GOT3 (cell line): ENCODE results near the gene DAPP1.
A peak's percentile ranks its signal among the peaks of the same experiment; 100 is the strongest.
"Not testable (repeated sequence)": the region's sequence is repeated elsewhere in the genome, so short reads cannot be mapped to it uniquely, and the experiment has no call there.

Experiments used
- DNase-seq: peaks from one replicate; lab custom pipeline; 2025; ENCODE audit warnings: mixed read lengths; lab: John Stamatoyannopoulos, UW

DAPP1 gene

DNA sequence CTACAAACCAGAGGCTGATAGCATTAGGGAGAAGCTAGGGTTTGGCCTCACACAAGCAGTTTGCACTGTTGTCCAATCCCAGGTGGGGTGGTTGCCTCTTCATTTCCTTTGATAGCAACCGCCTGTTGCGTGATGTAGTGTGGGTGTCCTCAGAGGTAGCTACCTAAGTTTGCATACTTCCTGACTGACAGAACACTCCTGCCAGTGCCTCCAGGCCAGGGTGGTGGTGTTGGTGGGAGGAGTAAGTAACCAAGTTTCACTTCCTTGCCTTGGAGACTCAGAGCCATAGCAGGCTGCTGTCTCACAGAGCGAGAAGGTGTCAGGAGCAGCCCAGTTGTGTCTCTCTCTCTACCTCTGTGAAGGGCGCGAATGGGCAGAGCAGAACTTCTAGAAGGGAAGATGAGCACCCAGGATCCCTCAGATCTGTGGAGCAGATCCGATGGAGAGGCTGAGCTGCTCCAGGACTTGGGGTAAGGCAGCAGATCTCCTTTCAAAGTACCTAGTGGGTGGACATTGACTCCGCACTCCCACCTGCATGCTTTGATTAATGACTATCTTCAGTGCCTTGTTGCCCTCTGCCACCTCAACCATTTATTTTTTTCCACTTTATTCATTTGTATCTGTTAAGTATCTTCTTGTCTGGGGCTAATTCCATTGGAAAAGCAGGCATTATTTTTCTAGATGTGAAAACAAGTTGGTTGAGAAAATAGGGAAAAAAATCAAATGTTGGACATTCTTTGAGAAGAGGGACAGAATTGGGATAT lies at the start of gene DAPP1:
Gene DAPP1 (plus strand): TSS at position 283 of the 764 bp plus-strand sequence. CDS start 87 bp downstream, at position 370.
- peak; percentile 0 for DNase-seq

- not testable (repeated sequence) for DNase-seq
These were observed 45.8 kb upstream of the DAPP1 start for GRCh38 chr4:99770842-99771241.

GRCh38 chr4:99783940-99784339 lies 32.7 kb upstream of the DAPP1 start:
- DNase-seq, result no peak

DNA sequence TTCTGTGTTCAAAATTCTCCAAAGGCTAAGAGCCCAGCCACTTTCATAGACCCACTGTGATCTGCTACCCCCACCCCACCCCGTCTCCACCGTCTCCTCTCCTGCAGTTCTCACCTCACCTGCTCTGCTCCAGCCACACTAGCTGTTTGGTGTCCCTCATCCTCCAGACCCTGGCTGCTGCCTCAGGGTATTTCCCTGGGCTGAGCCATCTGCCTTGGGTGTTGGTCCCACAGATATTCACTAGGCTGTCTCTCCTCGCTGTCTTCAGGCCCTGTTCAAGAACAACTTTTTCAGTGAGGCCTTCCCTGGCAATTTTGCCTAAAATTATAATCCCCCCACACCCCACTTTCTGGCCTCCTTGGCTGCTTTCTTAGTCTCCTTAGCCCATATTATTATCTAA lies 31.8 kb upstream of the DAPP1 start:
- DNase-seq, result no peak

- no peak for DNase-seq
These were observed 25.6 kb upstream of the DAPP1 start for GRCh38 chr4:99790796-99791617.

DNA sequence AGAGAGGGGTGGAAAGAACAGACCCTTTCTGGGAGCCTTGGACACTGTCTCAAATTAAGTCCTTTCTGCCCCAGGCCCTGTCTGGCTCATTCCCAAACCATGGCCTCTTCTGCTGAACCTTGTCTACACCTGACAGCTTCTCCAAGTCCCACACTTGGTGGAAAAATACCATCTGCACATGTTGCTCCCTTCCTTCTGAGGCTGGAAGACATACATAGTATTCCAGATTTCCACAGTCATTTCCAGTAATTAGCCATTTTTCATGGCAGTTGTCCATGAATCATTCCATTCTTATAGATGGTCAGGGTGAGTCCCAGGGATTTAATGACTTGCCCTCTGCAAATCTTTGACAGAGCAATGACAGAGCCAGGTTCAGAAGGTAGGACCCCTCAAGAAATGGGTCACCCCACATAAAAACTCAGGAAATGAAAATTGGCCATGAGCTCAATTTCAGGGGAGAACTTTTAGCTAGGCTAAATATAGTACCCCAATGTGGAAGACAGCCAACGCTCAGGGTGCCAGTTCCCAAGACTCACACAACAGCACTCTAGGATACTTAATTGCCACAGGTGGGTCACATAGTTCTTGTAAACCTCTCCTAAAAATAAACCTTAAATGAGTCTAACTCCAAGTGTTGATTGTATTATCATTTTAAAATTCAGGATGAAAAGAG lies 16.2 kb upstream of the DAPP1 start:
- DNase-seq, result no peak

- no peak for DNase-seq
These were observed 15.5 kb upstream of the DAPP1 start for GRCh38 chr4:99801005-99801699.

DNA sequence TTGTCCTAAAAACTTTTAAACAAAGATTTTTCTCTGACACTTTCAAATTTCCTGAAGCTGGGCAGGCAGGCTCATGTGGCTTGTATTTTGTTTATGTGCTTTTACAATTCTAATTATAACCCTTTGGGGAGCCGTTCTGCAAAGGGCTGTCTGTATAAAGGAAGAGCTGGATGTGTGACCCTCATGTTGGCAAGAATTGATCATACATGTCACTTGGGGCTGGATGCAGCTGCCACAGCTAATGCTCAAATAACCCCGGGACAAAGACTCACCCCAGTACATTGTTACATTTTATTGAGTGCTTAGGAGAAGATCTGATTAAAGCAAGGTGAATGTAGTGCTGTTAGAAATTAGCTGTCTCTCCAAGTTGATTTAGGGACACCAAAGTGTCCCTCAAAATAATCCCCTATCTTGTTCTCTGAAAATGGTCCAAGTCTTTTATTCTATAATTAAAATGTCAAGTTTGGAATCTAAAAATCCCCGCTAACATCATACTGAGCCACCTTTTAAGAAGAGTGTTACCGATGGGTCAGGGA lies 13.0 kb upstream of the DAPP1 start:
- no peak for DNase-seq

DNA sequence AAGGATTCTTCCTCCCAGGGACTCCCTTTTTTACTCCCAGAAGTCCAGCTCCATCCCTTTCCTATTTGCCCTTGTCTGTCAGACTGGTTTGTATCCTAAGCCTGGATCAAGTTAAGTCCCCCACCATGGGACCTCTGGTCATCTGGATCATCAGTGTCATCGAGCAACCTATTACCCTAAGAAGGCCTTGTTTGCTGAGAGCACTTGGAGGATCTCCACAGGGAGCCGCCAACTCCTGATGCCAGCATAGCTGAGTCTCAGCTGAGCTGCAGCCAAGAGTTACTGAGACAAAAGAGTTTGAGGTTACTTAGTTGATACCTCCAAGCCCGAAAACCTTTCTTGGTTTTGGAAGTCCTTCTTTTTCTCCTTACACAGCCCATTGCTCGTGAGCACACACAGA lies 10.1 kb upstream of the DAPP1 start:
- DNase-seq, result no peak

GRCh38 chr4:99807666-99808065 lies 9.0 kb upstream of the DAPP1 start:
- no peak for DNase-seq

GRCh38 chr4:99808260-99808857 lies 8.3 kb upstream of the DAPP1 start:
- peak; percentile 1 for DNase-seq

- DNase-seq, result no peak
These were observed 7.3 kb upstream of the DAPP1 start for GRCh38 chr4:99809326-99809725.

- DNase-seq, result no peak
These were observed 6.1 kb upstream of the DAPP1 start for GRCh38 chr4:99810536-99810935.

GRCh38 chr4:99811117-99811516 lies 5.5 kb upstream of the DAPP1 start:
- DNase-seq, result no peak

DNA sequence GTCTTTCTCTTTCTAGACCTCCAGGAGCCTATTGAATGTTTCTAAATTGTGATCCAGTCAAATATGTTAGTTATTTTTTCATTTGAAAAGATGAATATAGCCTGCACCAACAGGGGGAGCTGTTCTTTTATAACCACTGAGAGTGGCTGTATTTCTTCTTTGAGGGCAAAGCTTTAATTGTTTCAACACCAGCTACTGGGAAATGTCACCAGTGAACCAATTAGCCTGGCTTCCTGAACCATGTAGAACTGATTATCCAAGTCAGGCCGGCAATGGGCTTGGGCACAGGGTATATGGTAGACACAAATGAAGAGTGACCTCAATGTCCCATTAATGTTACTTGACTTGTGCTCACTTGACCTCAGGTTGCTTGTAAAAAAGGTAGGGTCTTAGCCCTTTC lies 4.8 kb upstream of the DAPP1 start:
- no peak for DNase-seq

DNA sequence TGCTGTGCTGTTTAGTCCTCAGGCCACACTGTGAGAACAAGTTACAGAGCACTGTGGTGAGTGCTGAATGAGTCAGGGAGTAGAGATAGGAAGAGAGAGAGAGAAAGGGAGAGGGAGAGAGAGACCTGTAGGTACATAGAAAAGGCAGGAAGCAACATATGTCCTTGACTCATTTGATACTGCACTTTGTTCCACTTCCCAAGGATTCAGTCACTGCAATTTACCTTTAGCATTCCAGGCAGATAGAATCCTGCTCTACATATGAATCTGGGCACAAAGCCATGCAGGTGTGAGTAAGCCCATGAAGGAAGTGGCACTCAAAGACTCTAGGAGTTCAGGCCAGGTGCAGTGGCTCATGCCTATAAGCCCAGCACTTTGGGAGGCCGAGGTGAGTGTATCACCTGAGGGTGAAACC lies 1.0 kb upstream of the DAPP1 start:
- DNase-seq, result no peak

- no peak for DNase-seq
These were observed 773 bp downstream of the DAPP1 start for GRCh38 chr4:99817309-99817890.

- DNase-seq, result no peak
These were observed 2.0 kb downstream of the DAPP1 start for GRCh38 chr4:99818661-99819060.

DNA sequence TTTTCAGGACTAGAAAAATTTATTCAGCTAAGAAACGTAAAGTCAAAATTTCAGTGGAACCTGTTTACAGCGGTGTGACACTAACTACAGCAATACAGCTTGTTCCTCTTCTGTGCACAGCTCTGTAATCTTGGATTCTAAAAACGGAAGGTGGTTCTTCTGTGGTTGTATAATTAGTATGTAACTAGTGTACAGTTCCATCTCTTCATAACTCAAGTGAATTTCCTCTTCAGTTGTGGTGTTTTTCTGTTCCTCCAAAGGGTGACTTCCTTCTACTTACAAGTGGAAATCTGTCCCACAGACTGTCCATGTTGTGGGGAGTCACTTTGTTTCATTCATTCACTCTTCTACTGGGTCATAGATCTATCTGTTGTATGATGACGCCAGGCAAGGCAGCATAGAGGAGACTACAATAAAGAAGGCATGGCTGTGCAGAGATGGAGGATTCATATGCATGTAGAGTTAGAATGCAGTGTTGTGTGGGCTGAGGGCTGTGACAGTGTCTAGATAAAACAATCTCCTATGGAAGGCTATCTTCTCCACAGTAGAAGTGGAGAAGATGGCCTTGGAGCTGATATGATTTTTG lies 5.4 kb downstream of the DAPP1 start:
- DNase-seq, result no peak

- no peak for DNase-seq
These were observed 6.1 kb downstream of the DAPP1 start for GRCh38 chr4:99822734-99823133.
